ENCODE results near the gene MAGI2.

Gene MAGI2

GRCh38 chr7:78172933-78173591 lies 1280.4 kb downstream of the MAGI2 start:
- no peak overlapping the region for H3K27ac ChIP-seq
- no peak for TF ChIP-seq CTCF (conservative IDR thresholded peaks at IDR 0.05)

- no peak overlapping the region for H3K27ac ChIP-seq
- TF ChIP-seq CTCF (conservative IDR thresholded peaks at IDR 0.05) = no peak
Measured at GRCh38 chr7:78172267-78172757, 1281.2 kb downstream of the MAGI2 start.

- H3K27ac ChIP-seq = no peak overlapping the region
- TF ChIP-seq CTCF (conservative IDR thresholded peaks at IDR 0.05) = no peak
Measured at GRCh38 chr7:78171398-78171797, 1282.1 kb downstream of the MAGI2 start.

GRCh38 chr7:78170815-78171214 lies 1282.7 kb downstream of the MAGI2 start:
- H3K27ac ChIP-seq = no peak overlapping the region
- TF ChIP-seq CTCF (conservative IDR thresholded peaks at IDR 0.05) = no peak

GRCh38 chr7:78169992-78170391 lies 1283.5 kb downstream of the MAGI2 start:
- TF ChIP-seq CTCF (conservative IDR thresholded peaks at IDR 0.05) = no peak
- H3K27ac ChIP-seq = no peak overlapping the region

GRCh38 chr7:78168865-78169264 lies 1284.6 kb downstream of the MAGI2 start:
- no peak for TF ChIP-seq CTCF (conservative IDR thresholded peaks at IDR 0.05)
- no peak overlapping the region for H3K27ac ChIP-seq

- no peak for TF ChIP-seq CTCF (conservative IDR thresholded peaks at IDR 0.05)
- H3K27ac ChIP-seq = no peak overlapping the region
Measured at GRCh38 chr7:78167860-78168259, 1285.6 kb downstream of the MAGI2 start.
